ENCODE measurements around the gene C16orf54. TPM values are rescaled to one million over a fixed set of nuclear protein-coding genes. Genes with fewer than 3 reads are reported as not detected.
"Not testable (repeated sequence)": the region's sequence is repeated elsewhere in the genome, so short reads cannot be mapped to it uniquely, and the experiment has no call there.

C16orf54 gene
- total and polyA plus RNA-seq, 9 of the 15 experiments (the other 6 are each of a cell fraction or from before 2014, with no cell fraction given): 0.09 TPM; not detected in 8

GRCh38 chr16:29721167-29721879 is 24.5 kb downstream of the C16orf54 start:
- 26% methylated on average over 19 of the region's 24 CpGs for WGBS (ENCODE audit: insufficient coverage, low coverage, missing lambda C conversion rate)
- H3K27ac ChIP-seq (ENCODE audit: extremely low read depth, low read depth, low read length); H3K9me1 ChIP-seq (ENCODE audit: control insufficient read depth, insufficient read depth, low read length); H3K27me3 ChIP-seq (ENCODE audit: control insufficient read depth in 2 of 2, insufficient read depth in 2 of 2, low read length in 2 of 2); H3K79me2 ChIP-seq (ENCODE audit: control insufficient read depth, insufficient read depth, low read length); H3K4me2 ChIP-seq (ENCODE audit: insufficient read depth, low read length); H3K36me3 ChIP-seq (ENCODE audit: control insufficient read depth, insufficient read depth, low read length); intact Hi-C loops (cut with micrococcal nuclease); H4K20me1 ChIP-seq (replicated peaks; ENCODE audit: control insufficient read depth, insufficient read depth, low read length); in situ Hi-C loops (cut with MboI); H3K4me3 ChIP-seq; H3K9me3 ChIP-seq (replicated peaks; ENCODE audit: control insufficient read depth, insufficient read depth, low read depth, low read length); BruUV-seq (replicated peaks); H3K9ac ChIP-seq (ENCODE audit: insufficient read depth in 1 of 2, low read depth in 2 of 2, low read length in 2 of 2); H3K4me1 ChIP-seq (replicated peaks in 1 of 2; ENCODE audit: control insufficient read depth in 2 of 2, insufficient read depth in 2 of 2, low read length in 2 of 2); TF ChIP-seq ATF1 (CRISPR knock-in tag; IDR thresholded peaks at IDR 0.05): not testable (repeated sequence)
- POLR2A ChIA-PET: interaction anchor here (0.6 kb wide), 1 partner anchor 273 kb away, joined by 3 read pairs; no protein-coding TSS in a partner anchor
- DNase-seq (ENCODE audit: extremely low read depth in 1 of 4, low spot score in 3 of 4) (peak in 2 of 4 experiments; percentile 37 to 84), ATAC-seq (peak; percentile 94), FAIRE-seq (peak; percentile 89)
- CTCF ChIA-PET (ENCODE audit: low intra/inter-chr PET ratio): interaction anchor here (0.7 kb wide), 1 partner anchor 19 kb away, joined by 3 read pairs; no protein-coding TSS in a partner anchor
- H2AFZ ChIP-seq (ENCODE audit: low read depth, low read length): 0 out of 2 replicates have a peak overlapping the region, but pooled peaks have one; percentile 44
- TF ChIP-seq STAG1 (CRISPR knock-in tag; IDR thresholded peaks at IDR 0.05; ENCODE audit: borderline replicate concordance) (peak; percentile 55; the same call in 1 of the 2 replicates), SMAD4 (CRISPR knock-in tag; conservative IDR thresholded peaks at IDR 0.05) (peak; percentile 67; the same call in 1 of the 2 replicates), SMC3 (conservative IDR thresholded peaks at IDR 0.05; ENCODE audit: insufficient read depth, low read depth, low read length) (peak; percentile 56), CTBP1 (IDR thresholded peaks at IDR 0.05; ENCODE audit: borderline replicate concordance) (0 out of 2 replicates have a peak, but pooled peaks have one; percentile 22), CTCFL (IDR thresholded peaks at IDR 0.05; ENCODE audit: borderline replicate concordance, insufficient read depth, low read depth, low read length, poor library complexity, severe bottlenecking) (peak; percentile 15), ATF1 (tag; IDR thresholded peaks at IDR 0.05) (peak; percentile 78), CREB1 (IDR thresholded peaks at IDR 0.05) (0 out of 2 replicates have a peak, but pooled peaks have one; percentile 28), CREB1 (CRISPR knock-in tag; IDR thresholded peaks at IDR 0.05) (peak; percentile 51; the same call in 1 of the 2 replicates), L3MBTL2 (IDR thresholded peaks at IDR 0.05) (0 out of 2 replicates have a peak, but pooled peaks have one; percentile 11), DEAF1 (CRISPR knock-in tag; IDR thresholded peaks at IDR 0.05) (peak; percentile 73), RB1 (IDR thresholded peaks at IDR 0.05; ENCODE audit: low read depth) (peak; percentile 29; the same call in 1 of the 2 replicates), ATF7 (IDR thresholded peaks at IDR 0.05) (peak; percentile 72; the same call in 1 of the 2 replicates), CREM (IDR thresholded peaks at IDR 0.05; ENCODE audit: low read depth) (peak; percentile 90), RAD21 (CRISPR knock-in tag; conservative IDR thresholded peaks at IDR 0.05 in 1 of 2, IDR thresholded peaks at IDR 0.05 in 1 of 2) (peak; percentile 75 to 86), CTCF (IDR thresholded peaks at IDR 0.05 in 2 of 3, conservative IDR thresholded peaks at IDR 0.05 in 1 of 3; ENCODE audit: insufficient read depth in 2 of 3, low read depth in 1 of 3, low read length in 3 of 3) (peak; percentile 65 to 71 (median 70))
